ENCODE data around the gene SLC13A2.

Gene SLC13A2

DNA sequence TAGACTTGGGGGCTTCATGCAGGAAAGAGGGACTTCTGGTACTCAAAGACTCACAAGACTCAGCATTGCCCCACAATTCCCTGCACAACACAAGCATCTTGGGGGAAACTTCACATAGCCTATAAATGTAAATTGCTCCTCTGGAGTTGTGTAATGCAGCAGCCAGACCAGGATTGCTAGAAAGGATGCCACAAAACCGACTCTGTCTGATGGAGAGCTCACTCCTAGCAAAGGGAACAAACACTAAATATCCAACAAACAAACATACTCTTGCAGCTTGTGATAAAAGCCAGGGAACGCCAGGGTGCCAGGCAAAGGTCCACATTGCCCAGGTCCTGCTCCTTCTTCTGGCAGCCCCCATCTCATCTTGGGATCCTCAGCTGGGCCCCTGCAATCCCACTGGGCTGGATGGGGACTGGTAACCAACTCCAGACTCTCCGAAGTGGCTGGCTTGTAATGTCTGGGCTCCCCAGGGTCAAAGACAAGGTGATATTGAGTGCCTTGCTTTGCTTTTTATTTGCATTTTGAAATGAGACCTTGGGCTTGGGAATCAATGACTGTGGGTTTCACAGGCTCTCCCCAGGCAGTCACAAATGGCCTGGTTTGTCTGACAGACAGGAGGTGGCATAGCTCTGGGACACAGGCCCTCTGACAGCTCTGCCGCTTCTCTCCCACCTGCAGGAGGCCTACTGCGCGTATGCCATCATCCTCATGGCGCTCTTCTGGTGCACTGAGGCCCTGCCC, 15.3 kb downstream of the SLC13A2 start:
- H3K27me3 ChIP-seq = no peaks in the 10 kb centered on the region
- H3K4me3 ChIP-seq (ENCODE audit: low read depth, low read length) = no peak overlapping the region
- H3K9me3 ChIP-seq = no peaks in the 10 kb centered on the region
- no peaks in the 10 kb centered on the region for H3K36me3 ChIP-seq
- TF ChIP-seq, protein P1, sequence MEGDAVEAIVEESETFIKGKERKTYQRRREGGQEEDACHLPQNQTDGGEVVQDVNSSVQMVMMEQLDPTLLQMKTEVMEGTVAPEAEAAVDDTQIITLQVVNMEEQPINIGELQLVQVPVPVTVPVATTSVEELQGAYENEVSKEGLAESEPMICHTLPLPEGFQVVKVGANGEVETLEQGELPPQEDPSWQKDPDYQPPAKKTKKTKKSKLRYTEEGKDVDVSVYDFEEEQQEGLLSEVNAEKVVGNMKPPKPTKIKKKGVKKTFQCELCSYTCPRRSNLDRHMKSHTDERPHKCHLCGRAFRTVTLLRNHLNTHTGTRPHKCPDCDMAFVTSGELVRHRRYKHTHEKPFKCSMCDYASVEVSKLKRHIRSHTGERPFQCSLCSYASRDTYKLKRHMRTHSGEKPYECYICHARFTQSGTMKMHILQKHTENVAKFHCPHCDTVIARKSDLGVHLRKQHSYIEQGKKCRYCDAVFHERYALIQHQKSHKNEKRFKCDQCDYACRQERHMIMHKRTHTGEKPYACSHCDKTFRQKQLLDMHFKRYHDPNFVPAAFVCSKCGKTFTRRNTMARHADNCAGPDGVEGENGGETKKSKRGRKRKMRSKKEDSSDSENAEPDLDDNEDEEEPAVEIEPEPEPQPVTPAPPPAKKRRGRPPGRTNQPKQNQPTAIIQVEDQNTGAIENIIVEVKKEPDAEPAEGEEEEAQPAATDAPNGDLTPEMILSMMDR (IDR thresholded peaks at IDR 0.05; ENCODE audit: low read depth, low read length) = no peak
- no peak for DNase-seq
- no peaks in the 10 kb centered on the region for H3K4me1 ChIP-seq

GRCh38 chr17:28491286-28491685, 17.8 kb downstream of the SLC13A2 start:
- Histone ChIP-seq H3K36me3 (no peaks in the 10 kb centered on the region), H3K9me3 (no peaks in the 10 kb centered on the region), H3K4me3 (ENCODE audit: low read depth, low read length) (no peak overlapping the region), H3K27me3 (no peaks in the 10 kb centered on the region), H3K4me1 (no peaks in the 10 kb centered on the region)
- no peak for DNase-seq
- TF ChIP-seq, protein P1 (IDR thresholded peaks at IDR 0.05; ENCODE audit: low read depth, low read length) = no peak

- Histone ChIP-seq H3K4me1 (no peaks in the 10 kb centered on the region), H3K4me3 (ENCODE audit: low read depth, low read length) (no peak overlapping the region), H3K9me3 (no peaks in the 10 kb centered on the region), H3K27me3 (no peaks in the 10 kb centered on the region), H3K36me3 (no peaks in the 10 kb centered on the region)
- TF ChIP-seq, protein P1 (IDR thresholded peaks at IDR 0.05; ENCODE audit: low read depth, low read length) = no peak
- no peak for DNase-seq
Measured at GRCh38 chr17:28491860-28492259, 18.4 kb downstream of the SLC13A2 start.

DNA sequence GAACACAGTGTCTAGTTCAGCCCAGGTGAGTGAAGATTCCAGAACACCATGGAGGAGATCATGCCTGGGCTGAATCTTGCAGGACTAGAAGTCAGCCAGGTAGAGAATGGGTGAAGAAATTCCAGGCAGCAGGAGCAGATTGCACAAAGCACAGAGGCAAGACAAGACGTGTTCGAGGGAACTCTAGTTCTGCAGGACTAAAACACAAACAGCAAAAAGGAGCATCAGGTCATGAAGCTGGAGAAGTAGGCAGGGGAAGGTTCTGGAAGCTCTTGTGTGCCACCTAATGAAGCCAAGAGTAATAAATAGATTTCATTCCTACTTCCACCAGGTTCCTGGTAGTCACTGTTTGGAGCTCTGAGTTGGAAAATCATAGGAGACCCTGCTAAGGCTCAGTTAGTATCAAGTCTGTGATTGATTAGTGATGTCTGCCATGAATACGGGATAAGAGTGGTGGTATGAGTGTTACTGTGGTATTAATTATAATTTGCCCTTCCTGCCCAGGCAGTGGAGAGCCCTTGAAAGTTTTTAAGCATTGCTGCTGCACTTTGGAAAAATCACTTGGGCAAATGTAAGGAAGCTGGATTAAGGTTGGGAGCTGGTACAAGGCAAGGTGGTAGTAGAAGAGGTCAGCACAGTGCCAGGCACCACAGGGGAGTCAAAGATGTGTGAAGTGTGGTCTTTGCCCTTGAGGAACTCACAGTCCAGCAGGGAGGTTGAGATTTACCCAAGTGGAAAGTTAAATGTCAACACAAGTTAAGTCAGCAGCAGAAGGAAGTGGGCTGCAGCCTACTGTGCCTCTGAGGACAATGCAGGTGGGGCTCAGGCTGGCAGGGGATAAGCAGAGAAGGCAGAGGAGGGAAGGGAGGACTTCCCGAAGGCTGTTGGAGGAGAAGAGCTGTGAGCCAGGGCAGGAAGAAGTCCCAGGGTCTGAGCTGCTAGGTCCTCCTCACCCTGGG, 19.2 kb downstream of the SLC13A2 start:
- TF ChIP-seq, protein P1 (IDR thresholded peaks at IDR 0.05; ENCODE audit: low read depth, low read length) = no peak
- DNase-seq = no peak
- Histone ChIP-seq H3K27me3 (no peaks in the 10 kb centered on the region), H3K36me3 (no peaks in the 10 kb centered on the region), H3K4me1 (no peaks in the 10 kb centered on the region), H3K9me3 (no peaks in the 10 kb centered on the region), H3K4me3 (ENCODE audit: low read depth, low read length) (no peak overlapping the region)

DNA sequence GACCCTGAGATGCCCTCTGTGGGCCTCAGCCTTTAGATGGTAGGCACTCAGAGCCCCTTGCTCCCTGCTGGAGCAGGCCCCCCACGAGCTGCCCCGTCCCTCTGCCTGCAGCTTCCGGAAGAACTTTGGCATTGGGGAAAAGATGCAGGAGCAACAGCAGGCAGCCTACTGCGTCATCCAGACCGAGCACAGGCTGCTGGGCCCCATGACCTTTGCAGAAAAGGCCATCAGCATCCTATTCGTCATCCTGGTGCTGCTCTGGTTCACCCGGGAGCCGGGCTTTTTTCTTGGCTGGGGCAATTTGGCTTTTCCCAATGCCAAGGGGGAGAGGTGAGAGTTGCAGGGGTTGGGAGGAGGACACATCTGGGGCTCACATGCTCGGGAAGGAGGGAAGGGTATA, 20.0 kb downstream of the SLC13A2 start:
- no peak for DNase-seq
- H3K4me1 ChIP-seq = no peaks in the 10 kb centered on the region
- TF ChIP-seq, protein P1 (IDR thresholded peaks at IDR 0.05; ENCODE audit: low read depth, low read length) = no peak

More for the DNA sequence above, 20.0 kb downstream of the SLC13A2 start:
- H3K4me3 ChIP-seq (ENCODE audit: low read depth, low read length) = no peak overlapping the region
- no peaks in the 10 kb centered on the region for H3K9me3 ChIP-seq
- H3K36me3 ChIP-seq = no peaks in the 10 kb centered on the region
- no peaks in the 10 kb centered on the region for H3K27me3 ChIP-seq
